GM18858 (cell line): ENCODE results near the gene ZSCAN10.
"Not testable (repeated sequence)": the region's sequence is repeated elsewhere in the genome, so short reads cannot be mapped to it uniquely, and the experiment has no call there.

Source experiments
- ATAC-seq: cut with Tn5 transposase; IDR thresholded peaks from one replicate; pipeline ENCODE4 v1.9.1; 2021; ENCODE audit not compliant: unreplicated experiment

Gene ZSCAN10

DNA sequence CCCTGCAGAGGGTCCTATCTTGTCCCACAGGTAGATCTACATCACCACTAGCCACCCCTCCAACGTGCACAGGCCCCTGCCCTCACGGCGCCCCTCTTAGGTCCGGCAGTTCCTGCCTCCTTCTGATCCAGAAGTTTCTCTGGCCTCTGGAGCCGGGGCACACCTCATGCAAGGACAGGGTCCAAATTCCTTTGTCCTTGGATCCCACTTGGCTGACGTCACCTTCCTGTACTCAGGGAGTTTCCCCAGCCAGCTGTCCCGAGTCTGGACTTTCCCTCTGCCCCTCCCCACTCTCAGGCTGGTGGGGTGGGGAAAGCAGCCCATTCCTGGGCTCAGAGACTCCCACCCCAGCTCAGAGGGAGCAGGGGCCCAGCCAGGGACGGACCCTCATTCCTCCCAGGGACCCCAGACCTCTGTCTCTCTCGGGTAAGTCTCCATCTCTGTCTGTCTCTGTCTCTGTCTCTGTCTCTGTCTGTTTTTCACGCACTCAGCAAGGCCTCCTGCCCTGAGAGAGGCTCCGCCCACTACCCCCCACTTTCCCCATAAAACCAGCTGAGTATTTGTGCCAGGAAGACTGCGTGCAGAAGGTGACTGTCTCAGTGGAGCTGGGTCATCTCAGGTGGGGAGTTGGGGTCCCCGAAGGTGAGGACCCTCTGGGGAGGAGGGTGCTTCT, 33.9 kb downstream of the ZSCAN10 start, which contains the start of gene IL32:
TSS of gene IL32 (plus strand) at position 572 of the 673 bp plus-strand sequence. CDS start 172 bp downstream, outside the sequence.
- no peak for ATAC-seq

- ATAC-seq = no peak
These were observed 35.3 kb downstream of the ZSCAN10 start for GRCh38 chr16:3063625-3064386.

DNA sequence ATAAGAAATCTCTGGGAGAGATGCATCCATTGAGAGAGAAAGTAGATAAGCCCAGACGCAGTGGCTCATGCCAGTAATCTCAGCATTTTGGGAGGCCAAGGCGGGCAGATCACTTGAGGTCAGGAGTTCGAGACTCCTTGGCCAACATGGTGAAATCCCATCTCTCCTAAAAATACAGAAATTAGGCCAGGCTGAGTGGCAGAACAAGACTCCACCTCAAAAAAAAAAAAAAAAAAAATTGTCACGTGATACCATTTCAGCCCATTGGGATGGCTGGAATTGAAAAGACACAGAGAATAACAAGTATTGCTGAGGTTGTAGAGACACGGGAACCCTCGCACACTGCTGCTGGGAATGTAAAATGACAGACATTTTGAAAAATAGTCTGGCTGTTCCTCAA, 36.5 kb downstream of the ZSCAN10 start:
- no peak for ATAC-seq

GRCh38 chr16:3060339-3061127, 38.6 kb downstream of the ZSCAN10 start:
- no peak for ATAC-seq

GRCh38 chr16:3059723-3060242, 39.3 kb downstream of the ZSCAN10 start:
- no peak for ATAC-seq

- ATAC-seq = no peak
These were observed 39.9 kb downstream of the ZSCAN10 start for GRCh38 chr16:3059041-3059722.

DNA sequence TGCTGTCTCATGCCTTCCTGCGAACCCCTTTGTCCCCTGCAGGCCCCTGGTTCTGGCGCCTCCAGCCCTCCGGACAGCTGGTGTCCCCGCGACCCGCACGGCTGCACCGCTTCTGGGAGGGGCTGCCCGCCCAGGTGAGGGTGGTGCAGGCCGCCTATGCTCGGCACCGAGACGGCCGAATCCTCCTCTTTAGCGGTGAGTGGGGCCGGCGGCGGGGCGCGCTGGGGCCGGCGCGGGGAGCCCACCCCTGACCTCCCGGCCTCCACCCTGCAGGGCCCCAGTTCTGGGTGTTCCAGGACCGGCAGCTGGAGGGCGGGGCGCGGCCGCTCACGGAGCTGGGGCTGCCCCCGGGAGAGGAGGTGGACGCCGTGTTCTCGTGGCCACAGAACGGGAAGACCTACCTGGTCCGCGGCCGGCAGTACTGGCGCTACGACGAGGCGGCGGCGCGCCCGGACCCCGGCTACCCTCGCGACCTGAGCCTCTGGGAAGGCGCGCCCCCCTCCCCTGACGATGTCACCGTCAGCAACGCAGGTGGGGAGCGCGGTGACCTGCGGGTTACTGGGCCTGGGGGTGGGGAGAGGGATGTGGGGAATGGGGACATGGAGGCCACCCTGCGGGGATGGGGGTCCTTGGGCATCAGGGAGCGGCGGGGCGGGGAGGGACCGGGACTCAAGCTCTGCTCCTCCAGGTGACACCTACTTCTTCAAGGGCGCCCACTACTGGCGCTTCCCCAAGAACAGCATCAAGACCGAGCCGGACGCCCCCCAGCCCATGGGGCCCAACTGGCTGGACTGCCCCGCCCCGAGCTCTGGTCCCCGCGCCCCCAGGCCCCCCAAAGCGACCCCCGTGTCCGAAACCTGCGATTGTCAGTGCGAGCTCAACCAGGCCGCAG, 40.7 kb downstream of the ZSCAN10 start:
- ATAC-seq = no peak

DNA sequence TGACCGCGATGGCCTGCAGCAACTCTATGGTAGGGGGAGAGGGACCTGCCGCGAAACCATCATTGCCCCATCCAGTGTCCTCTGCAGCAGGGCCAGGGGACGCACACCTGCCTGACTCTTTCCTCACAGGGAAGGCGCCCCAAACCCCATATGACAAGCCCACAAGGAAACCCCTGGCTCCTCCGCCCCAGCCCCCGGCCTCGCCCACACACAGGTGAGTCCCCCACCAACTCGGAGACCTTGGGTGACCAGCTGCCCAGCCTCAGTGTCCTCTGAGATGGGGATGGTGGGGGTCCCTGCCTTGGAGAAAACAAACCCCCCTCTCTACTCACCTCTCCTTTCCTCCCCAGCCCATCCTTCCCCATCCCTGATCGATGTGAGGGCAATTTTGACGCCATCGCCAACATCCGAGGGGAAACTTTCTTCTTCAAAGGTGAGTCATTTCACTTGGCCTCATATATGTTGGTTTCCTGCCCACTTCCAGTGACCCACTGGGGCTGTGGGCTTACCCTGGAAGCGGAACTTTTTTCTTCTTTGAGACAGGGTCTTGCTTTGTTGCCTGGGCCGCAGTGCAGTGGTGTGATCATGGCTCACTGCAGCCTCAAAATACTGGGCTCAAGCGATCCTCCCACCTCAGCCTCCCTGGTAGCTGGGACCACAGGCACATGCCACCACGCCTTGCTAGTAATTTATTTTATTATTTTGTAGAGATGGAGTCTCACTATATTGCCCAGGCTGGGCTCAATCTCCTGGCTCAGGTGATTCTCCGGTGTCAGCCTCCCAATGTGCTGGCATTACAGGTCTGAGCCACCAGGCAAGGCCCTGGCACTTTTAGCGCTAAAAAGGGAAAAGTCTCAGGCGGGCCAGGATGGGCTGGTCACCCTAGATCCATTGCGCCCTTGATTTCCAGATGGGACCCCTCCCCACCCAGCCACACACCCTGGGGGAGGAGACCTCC, 41.6 kb downstream of the ZSCAN10 start:
- ATAC-seq = no peak

GRCh38 chr16:3056336-3057180, 42.5 kb downstream of the ZSCAN10 start:
- no peak for ATAC-seq

DNA sequence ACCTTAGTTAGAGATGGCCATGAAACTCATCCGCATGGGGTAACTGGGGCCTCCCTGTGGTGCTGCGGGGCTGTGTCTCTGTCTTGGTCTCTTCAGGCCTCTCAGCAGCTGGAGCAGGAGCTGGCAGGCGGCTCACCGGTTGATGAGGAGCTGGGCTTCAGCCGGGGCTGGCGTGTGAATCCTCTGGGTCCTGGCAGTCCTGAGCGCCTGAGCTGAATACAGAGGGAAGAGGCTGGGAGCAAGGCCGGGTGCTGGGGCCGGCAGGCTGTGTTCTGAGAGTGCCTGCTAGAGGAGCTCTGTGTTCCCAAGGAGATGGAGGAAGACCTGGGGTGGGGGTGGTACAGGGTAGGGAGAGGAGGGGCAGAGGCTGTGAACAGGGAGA, 43.4 kb downstream of the ZSCAN10 start:
- not testable (repeated sequence) for ATAC-seq

DNA sequence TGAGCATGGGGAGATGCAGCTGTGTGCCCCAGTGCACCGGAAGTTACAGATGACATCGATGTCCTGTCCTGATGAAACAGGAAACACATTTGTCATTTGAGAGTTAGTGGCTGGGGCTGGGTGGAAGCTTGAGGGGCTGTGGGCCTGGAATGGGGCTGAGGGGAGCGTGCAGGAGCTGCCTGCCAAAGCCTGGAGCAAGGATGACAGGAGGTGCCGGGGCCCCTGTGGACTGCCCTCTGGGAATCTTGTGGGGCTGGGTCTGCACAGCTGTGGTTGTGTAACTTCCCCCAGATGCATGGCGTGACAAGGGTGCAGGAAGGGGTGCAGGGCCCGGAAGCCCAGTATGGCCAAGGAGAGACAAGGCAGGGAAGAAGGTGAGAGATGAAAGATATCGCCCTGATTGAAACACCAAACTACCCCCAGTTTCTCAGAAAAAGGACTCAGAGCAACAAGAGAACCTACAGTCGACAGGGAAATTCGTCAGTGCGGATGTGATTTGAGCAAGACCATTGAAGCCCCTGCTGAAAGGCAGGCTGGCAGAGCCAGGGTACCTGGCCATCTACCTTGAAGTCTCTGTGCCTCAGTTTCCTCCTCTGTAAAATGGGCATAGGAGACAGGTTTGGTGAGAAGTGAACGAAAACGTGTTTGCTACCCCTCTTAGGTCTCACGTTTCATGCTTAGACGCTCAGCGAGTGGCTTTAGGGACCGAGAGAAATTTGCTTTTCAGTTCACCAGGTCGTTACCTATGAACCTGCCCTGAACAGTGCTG, 43.9 kb downstream of the ZSCAN10 start:
- no peak for ATAC-seq

GRCh38 chr16:3053330-3053710, 45.8 kb downstream of the ZSCAN10 start:
- ATAC-seq = not testable (repeated sequence)

DNA sequence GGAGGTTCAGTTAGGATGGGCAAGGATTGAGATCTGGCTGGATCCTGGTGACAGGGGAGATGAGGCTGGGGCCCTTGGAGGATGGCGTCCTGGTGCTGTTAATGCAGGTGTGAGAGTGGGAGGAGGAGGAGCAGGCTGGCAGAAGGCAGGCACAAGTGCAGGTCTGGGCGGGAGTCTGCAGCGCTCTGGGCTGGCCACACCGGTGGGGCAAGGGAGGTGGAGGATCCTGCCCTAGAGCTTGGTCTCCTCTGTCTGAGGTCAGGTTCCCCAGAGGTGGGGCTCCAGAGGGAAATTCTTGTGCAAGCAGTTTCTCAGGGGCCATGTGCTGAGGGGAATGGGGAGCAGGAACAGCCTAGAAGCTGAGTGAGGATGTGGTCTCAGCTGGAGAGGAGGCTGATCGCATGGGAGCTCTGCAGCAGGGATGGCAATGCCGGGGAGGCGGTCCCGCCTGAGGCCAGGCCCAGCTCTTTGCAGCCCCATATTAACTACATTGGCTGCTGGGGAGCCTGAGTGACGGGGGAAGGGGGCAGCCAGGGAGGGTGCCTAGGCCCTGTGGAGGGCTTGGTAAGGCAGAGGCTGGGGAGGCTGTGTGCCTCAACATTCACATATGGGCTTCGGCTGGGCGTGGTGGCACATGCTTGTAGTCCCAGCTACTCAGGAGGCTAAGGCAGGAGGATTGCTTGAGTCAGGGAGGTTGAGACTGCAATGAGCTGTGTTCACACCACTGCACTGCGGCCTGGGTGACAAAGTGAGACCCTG, 46.3 kb downstream of the ZSCAN10 start:
- not testable (repeated sequence) for ATAC-seq

DNA sequence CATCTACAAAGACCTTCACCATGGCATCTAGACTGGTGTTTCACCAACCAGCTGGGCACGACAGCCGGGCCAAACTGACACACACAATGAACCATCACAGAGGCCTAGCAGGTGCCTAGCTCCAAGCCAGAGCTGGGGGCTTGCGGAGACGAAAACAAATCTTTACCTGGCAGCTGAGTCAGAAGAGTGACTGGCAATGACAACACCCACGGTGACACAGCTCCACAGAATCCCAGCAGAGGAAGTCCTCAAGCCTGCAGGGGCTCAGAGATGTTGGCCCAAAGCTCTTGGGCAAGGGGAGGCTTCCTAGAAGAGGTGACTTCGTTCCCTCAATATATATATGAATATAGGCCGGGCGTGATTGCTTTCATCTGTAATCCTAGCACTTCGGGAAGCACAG, 47.6 kb downstream of the ZSCAN10 start:
- ATAC-seq = no peak

GRCh38 chr16:3051009-3051408, 48.1 kb downstream of the ZSCAN10 start:
- ATAC-seq = no peak

DNA sequence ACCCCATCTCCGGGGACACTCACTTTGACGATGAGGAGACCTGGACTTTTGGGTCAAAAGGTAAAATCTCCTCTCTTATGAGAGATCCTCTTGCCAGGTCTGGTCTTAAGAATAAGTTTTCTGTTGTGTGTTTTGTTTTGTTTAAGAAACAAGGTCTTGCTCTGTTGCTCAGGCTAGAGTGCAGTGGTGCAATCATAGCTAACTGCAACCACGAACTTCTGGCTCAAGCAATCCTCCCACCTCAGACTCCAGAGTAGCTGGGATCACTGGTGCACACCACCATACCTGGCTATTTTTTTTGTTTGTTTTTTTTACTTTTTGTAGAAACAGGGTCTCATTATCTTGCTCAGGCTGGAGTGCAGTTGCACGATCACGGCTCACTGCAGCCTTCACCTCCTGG, 48.6 kb downstream of the ZSCAN10 start:
- no peak for ATAC-seq
